ENCODE results near the gene ZNF76.

The ZNF76 gene

GRCh38 chr6:35216412-35216732 is 43.2 kb upstream of the ZNF76 start:
- Histone ChIP-seq H3K4me1 (no peaks in the 10 kb centered on the region), H3K4me3 (ENCODE audit: low read depth, low read length) (no peak overlapping the region), H3K27me3 (peaks cover 49% of the 10 kb centered on the region), H3K36me3 (no peaks in the 10 kb centered on the region), H3K9me3 (no peaks in the 10 kb centered on the region)
- no peak for DNase-seq
- TF ChIP-seq, protein P1, sequence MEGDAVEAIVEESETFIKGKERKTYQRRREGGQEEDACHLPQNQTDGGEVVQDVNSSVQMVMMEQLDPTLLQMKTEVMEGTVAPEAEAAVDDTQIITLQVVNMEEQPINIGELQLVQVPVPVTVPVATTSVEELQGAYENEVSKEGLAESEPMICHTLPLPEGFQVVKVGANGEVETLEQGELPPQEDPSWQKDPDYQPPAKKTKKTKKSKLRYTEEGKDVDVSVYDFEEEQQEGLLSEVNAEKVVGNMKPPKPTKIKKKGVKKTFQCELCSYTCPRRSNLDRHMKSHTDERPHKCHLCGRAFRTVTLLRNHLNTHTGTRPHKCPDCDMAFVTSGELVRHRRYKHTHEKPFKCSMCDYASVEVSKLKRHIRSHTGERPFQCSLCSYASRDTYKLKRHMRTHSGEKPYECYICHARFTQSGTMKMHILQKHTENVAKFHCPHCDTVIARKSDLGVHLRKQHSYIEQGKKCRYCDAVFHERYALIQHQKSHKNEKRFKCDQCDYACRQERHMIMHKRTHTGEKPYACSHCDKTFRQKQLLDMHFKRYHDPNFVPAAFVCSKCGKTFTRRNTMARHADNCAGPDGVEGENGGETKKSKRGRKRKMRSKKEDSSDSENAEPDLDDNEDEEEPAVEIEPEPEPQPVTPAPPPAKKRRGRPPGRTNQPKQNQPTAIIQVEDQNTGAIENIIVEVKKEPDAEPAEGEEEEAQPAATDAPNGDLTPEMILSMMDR (IDR thresholded peaks at IDR 0.05; ENCODE audit: low read depth, low read length): no peak

DNA sequence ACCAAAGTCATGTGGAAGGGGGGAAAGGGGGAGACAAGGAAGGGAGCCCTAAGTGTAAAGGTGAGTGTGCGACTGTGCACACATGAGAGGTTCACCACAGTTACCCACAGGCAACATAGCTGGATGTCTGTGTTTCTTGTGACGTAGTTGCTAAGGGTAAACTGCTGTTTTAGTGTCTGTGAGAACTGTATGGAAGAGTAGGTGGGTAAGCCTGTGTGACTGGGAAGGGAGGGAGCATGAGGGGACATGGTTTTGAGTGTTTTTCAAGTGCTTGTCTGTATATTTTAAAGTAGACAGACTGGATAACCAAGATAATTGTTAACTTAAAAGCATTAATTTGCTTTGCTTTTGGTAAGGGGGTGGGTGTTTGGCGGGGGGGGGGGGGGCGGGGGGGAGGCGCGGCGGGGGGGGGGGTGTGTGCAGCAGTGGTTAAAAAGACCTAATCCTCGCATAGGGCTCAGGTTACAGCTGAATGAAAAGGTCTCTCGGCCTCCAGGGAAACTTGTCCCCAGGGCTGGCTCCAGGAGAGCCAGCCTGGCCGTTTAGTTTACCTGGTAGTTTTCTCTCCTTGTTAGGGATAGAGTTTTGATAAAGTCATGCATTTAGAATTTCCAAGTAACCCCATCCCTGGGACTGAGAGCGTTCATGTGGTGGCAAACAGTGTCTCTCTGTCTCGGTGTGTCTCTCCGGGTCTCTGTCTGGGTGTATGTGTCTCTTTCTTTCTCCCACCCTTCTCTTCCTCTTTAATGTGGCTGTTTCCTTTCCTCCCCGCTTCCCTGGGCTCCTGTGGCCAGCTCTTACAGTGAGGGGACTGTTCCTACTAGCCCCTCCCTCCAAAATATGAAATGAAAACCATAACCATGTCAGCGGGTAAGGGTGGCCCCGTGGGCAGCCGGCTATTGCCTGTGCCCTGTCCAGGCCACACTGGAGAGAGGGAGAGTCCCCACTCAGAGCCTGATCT is 42.4 kb upstream of the ZNF76 start:
- H3K4me3 ChIP-seq (ENCODE audit: low read depth, low read length): no peak overlapping the region
- TF ChIP-seq, protein P1 (IDR thresholded peaks at IDR 0.05; ENCODE audit: low read depth, low read length): no peak
- no peaks in the 10 kb centered on the region for H3K4me1 ChIP-seq
- H3K9me3 ChIP-seq: no peaks in the 10 kb centered on the region
- DNase-seq: no peak
- no peaks in the 10 kb centered on the region for H3K36me3 ChIP-seq
- peaks cover 47% of the 10 kb centered on the region for H3K27me3 ChIP-seq

- Histone ChIP-seq H3K9me3 (no peaks in the 10 kb centered on the region), H3K27me3 (peaks cover 38% of the 10 kb centered on the region), H3K36me3 (no peaks in the 10 kb centered on the region), H3K4me1 (no peaks in the 10 kb centered on the region), H3K4me3 (ENCODE audit: low read depth, low read length) (no peak overlapping the region)
- DNase-seq: no peak
- TF ChIP-seq, protein P1 (IDR thresholded peaks at IDR 0.05; ENCODE audit: low read depth, low read length): no peak
These were observed 41.5 kb upstream of the ZNF76 start for GRCh38 chr6:35218021-35218420.

- Histone ChIP-seq H3K4me3 (ENCODE audit: low read depth, low read length) (no peak overlapping the region), H3K36me3 (no peaks in the 10 kb centered on the region), H3K4me1 (no peaks in the 10 kb centered on the region; the same call in 1 of the 2 replicates), H3K27me3 (peaks cover 34% of the 10 kb centered on the region), H3K9me3 (no peaks in the 10 kb centered on the region)
- TF ChIP-seq, protein P1 (IDR thresholded peaks at IDR 0.05; ENCODE audit: low read depth, low read length): no peak
- DNase-seq: no peak
These were observed 41.1 kb upstream of the ZNF76 start for GRCh38 chr6:35218456-35218855.

DNA sequence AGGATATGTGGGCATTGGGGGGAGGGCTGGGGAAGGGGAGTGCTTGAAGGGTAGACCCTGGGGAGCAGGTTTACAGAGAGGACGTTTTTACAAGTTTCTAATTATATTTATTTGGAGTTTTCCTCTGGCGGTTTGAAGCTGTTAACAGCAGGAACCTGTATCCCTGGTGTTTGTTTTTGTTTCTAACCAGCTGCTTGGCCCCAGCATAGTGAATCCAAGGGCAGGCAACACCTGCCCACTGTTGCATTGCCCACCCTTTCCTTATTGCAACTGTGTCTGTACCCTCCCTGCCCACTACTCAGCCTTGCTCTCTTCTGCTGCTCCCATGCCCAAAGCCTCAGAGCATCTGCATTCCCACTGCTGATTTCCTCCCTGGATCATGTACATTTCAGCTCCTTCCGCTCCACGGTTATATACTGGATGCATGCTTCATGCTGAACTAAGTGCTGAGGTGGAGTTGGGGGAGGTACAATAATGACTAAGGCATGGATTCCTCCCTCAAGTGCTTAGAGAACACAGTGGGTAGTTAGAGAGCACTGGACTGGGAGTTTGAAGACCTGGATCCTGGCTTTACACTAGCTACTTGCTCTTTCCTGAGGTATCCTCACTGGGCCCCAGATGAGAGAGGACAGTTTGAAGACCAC is 39.7 kb upstream of the ZNF76 start:
- DNase-seq: no peak
- Histone ChIP-seq H3K4me3 (ENCODE audit: low read depth, low read length) (no peak overlapping the region), H3K27me3 (peaks cover 20% of the 10 kb centered on the region), H3K4me1 (no peaks in the 10 kb centered on the region; the same call in 1 of the 2 replicates), H3K9me3 (no peaks in the 10 kb centered on the region), H3K36me3 (no peaks in the 10 kb centered on the region)
- TF ChIP-seq, protein P1 (IDR thresholded peaks at IDR 0.05; ENCODE audit: low read depth, low read length): no peak

DNA sequence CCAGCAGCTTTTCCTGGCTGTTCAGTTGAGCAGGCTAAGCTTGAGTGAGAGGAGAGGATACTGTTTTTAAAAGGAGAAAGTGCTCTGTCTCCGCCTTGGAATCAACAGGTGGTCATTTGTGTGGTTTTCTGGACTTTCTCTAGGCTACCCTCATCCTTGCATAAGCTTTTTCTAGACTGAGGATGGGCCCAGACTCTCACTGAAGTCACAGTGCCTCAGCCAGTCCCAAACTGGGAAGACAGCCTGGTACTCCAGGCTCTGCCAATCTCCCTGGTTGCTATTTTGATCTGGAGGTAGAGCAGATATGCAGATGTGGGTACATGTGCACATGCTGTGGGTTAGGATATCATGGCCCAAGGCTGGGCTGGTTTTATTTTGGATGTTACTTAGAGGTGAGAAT is 38.8 kb upstream of the ZNF76 start:
- Histone ChIP-seq H3K36me3 (no peaks in the 10 kb centered on the region), H3K4me3 (ENCODE audit: low read depth, low read length) (no peak overlapping the region), H3K9me3 (no peaks in the 10 kb centered on the region), H3K27me3 (peaks cover 11% of the 10 kb centered on the region), H3K4me1 (no peaks in the 10 kb centered on the region; the same call in 1 of the 2 replicates)
- DNase-seq: no peak
- TF ChIP-seq, protein P1 (IDR thresholded peaks at IDR 0.05; ENCODE audit: low read depth, low read length): no peak
